HG03045 (cell line): Measurements from ENCODE around the gene PGLYRP4.

Experiments used
- ATAC-seq: cut with Tn5 transposase; IDR thresholded peaks from one replicate; pipeline ENCODE4 v1.9.1; 2021; ENCODE audit warnings: mild to moderate bottlenecking, moderate library complexity; ENCODE audit not compliant: unreplicated experiment

The PGLYRP4 gene

DNA sequence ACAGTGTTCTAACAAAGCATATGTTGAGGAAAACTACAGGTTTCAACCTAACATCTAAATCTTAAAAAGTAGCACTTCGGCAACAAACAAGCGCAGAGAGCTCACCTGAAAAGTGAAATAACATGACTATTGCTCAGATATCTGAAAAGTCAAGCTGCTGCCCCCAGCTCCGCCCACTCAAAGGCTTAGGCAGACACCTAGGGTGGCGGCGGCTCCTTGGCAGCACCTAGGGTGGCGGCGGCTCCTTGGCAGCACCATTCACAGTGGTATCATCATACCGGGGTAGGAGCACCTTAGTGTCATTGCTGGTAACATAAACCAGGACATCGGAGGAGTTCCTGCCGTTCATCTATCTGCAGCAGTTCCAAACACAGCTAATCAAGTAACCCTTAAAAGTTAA is 30.9 kb upstream of the PGLYRP4 start:
- no peak for ATAC-seq

DNA sequence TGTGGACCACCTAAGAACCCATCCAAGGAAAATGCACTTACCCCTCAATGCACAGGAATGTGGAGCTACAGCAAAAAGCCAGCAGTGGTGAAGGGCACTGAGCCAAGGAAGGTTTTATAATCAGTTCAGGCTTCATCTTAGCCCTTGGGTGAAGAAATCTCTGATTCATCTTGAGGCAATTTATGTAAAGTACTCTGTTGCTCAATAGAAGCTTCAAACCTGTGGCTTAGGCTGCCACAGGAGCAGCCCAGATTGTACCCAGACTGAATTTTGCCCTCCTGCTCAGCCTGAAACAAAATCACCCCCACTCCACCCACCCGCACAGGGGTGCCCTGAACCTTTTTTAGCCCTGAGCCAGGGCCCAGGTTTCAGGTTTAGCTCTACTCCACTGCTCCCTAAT is 26.9 kb upstream of the PGLYRP4 start, which contains the start of gene S100A12:
Gene S100A12 (minus strand): TSS at position 111 of the 400 bp plus-strand sequence. CDS start 1,029 bp downstream, outside the sequence.
- ATAC-seq: no peak

DNA sequence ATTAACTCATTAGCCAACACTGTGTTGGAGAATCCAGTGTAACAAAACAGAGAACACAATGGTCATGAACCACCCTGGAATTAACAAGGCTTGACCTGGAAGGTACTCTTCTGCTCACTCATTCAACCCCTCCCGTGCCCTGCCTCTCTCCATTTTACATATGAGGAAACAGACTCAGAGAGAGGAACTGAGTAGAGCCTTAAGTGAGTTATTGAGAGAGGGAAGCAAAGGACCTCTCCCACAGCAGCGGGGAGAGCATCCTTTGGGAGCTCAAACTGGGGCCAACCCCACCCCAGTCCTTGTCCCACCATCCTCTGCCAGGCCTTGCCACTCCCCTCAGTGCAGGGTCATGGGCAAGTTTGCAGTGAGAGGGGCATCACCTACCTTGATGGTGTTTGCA is 25.4 kb upstream of the PGLYRP4 start:
- no peak for ATAC-seq

DNA sequence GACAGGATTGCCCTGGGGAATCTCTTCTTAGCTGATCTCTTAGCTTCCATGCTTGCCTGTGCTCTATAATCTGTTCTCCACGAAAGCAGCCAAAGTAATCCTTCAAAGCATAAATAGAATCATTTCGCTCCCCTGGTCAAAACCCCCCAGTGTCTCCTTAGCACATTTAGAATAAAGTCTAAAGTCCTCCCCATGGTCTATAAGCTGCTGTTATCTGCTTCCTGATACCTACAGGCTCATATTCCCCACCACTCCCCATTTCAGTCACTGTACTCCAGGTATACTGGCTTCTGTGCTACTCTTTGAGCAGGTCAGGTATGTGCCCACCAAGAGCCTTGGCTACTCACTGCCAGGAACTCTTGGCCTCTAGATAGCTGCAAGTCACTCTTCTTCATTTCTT is 23.9 kb upstream of the PGLYRP4 start:
- ATAC-seq: no peak

DNA sequence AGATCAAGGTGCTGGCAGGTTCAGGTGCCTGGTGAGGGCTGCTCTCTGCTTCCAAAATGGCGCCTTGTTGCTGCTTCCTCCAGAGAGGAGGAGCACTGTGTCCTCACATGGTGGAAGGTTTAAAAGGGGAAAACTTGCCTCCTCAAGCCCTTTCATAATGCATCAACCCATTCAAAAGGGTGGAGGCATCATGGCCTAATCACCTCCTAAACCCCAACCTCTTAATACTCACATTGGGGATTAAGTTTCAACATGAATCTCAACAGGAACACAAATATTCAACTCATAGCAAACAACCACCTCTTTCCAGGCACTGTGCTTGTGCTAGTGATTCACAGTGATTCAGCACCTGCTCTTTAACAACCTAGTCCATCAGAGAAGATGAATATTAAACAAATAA is 22.6 kb upstream of the PGLYRP4 start:
- no peak for ATAC-seq

DNA sequence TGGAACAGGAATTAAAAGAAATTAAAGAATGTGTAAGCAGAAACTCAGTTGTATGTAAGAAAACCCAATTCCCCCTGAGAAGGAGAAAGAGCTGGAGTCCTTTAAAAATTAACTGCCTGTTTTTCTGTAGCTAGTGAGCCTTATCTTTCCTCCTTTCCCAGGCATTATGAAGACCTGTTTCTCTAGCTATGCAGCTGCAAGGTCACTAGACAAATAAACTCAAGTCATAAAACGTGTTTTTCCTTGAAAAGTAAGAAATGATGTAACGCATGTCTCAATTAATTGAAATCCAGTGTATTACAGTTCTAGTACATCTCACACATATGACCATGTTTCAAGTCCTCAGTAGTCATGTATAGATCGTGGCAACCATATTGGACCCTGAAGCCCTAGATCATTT is 21.5 kb upstream of the PGLYRP4 start:
- no peak for ATAC-seq

DNA sequence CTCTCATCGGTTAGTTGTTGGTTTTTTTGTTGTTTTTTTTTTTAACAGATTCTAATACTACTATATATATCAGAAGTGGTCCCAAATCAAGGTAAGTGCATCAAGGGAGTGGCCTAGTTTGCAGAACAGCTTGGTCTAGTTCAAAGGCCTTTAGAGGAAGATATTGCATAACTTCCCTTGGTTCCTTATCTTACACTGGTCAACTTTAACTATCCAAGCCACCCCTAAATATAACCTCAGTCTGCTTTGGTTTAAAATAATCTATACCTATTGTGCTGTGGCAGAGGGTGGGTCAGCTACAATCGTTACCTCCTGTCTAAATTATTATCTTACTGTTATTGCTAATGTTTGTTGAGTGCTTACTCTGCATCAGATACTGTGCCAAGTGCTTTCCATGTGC is 19.9 kb upstream of the PGLYRP4 start:
- ATAC-seq: no peak

DNA sequence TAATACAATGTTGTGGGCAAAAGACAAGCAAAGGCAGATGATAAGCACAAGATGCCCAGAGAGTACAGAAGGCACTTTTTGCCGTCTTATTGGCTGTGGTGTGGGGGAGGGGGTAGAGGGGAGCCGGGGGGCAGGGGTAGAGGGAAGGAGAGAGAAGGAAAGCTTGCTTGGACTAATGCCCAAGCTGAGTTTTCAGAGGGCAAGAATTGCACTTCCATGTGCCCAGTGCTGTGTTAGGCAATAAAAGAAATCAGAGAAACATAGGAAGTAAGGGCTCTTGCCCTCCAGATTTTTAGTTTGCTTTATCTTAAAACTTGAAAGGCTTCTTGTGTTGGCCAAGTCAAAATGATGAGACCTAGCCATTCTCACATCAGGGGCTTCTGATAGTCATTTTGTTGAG is 18.4 kb upstream of the PGLYRP4 start:
- no peak for ATAC-seq

DNA sequence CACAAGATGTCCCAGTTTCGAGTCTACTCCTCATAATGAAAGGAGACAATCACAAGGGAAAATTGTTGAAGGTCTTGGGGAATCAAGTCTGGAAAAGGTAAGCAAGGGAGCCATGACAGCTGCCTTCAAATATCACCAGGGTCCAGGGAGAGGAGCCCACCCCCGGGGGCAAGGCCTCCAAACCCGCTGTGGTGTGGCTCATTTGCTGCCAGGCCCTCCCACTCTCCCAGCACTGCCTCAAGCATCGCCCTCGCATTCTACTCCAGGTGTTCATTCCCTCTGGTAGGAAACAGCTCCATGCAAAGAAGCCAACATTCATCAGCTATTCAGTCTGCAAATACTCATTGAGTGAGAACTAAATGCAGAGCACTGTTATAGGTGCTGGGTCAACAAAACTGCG is 17.6 kb upstream of the PGLYRP4 start:
- ATAC-seq: no peak

DNA sequence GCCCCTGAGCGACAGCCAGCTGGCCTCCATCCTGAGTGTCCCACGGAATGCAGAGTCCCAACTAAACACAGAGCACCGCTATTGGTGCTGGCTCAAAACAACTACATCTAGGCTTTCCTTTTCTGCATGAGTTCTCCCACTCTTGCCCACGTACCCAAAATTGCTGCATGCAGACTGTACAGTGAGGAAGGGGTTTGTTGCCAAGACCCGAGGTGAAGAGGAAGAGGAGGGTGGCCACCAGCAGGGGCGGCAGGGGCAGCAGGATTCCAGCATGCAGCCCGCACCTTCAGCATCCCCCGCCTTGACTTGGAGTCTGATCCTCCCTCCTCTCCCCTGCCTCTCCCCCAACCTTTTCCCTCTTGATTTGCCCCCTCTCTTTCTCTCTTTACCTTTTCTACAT is 17.1 kb upstream of the PGLYRP4 start:
- no peak for ATAC-seq

DNA sequence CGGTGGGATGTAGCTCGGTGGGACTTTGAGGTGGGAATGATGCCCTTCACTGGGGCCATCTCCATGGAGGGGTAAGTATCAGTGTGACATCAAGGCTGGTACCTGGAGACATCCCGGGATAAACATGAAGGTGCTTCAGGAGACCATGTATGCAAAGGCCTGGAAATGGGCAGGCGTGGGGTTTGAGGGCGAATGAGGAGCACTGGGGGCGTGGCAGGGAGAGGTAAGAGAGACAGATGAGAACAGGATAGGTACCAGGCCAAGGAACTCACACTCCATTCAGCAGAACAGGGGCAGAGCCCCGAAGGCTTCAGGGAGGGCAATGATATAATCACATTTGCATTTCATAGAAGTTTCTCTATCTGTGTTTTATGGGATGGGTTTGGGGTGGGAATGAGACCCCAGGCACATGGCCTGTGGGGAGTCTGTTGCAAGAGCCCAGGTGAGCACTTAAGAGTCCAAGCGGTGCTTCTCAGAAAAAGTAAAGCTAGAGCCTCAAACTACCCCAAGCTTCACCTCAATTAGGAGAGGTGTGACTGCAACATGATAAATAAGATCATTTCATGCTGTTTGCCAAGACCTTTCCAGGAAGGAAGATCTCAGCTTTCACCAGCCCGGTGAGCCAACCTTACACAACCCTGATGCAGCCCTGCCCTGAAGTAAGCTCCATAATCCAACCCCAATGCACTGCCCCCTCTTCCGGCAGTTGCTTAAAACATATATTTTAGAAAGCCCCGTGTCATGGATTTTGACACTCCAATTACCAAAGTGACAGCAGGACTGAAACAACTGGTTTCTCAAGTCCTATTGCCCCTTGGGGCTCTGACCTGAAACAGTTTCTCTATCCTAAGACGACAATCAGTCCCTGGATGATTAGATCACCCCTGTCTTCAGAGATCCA is 16.4 kb upstream of the PGLYRP4 start:
- no peak for ATAC-seq

DNA sequence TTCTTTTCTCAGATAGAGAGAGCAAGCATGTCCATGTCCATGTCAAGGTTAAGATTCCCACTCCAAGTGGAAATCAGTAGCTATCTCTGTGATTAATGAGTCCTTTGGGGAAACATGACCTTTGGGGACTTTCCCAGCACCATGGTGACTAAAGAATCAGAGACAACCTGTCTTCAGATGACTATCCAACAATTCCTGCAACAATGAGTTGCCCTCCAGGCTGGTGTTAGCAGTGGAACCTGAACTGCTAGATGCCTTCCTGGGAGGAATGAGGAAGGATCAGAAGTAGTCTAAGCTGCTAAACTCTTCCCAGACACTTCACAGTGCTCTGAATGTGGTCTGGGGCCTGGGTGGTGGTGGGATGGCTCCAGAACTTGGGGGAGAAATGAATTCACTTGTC is 15.5 kb upstream of the PGLYRP4 start:
- no peak for ATAC-seq

DNA sequence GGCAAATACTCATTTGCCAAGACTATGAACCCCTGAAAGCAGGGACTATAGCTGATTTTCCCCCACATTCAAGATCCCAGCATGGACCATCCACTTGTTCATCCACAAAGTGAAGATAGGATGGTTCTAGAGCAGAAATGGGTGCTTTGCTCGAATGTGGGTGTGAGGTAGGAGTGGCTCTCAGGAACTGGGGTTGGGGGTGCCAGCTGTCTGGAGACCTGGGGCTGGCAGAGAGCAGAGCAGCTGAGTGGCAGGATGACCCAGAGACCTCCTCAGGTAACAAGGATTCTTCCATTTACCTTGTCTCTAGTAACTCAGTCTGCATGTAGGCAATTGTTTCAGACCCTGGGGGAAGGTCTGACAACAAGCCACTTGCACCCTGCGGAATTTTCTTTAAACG is 15.0 kb upstream of the PGLYRP4 start:
- ATAC-seq: no peak

DNA sequence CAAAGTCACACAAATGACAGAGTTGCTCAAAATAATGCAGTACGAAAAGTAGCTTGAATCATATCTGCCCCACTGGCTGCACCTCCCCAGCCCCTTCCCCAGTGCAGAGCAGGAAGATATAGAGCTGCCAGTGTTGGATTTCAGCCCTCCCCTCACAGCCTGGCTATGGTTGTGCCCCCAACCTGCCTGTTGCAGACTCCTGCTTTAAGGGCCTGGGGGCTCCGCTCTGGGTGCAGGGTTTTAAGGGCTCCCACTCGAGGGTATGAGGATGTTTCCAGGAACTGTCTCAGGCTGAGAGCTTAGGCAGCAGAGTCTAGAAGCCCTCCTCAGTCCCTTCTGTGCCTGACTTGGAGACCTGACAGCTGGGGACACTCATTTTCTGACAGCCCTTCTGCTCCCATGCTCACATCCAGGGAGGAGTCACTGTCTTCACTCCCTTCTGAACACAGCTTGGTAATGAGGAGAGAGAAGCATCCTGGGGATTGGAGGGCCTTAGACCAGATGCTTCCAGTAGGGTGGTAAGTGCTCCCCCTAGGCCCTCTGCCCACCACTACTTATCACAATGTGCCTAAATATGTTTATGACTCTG is 13.6 kb upstream of the PGLYRP4 start:
- ATAC-seq: no peak

DNA sequence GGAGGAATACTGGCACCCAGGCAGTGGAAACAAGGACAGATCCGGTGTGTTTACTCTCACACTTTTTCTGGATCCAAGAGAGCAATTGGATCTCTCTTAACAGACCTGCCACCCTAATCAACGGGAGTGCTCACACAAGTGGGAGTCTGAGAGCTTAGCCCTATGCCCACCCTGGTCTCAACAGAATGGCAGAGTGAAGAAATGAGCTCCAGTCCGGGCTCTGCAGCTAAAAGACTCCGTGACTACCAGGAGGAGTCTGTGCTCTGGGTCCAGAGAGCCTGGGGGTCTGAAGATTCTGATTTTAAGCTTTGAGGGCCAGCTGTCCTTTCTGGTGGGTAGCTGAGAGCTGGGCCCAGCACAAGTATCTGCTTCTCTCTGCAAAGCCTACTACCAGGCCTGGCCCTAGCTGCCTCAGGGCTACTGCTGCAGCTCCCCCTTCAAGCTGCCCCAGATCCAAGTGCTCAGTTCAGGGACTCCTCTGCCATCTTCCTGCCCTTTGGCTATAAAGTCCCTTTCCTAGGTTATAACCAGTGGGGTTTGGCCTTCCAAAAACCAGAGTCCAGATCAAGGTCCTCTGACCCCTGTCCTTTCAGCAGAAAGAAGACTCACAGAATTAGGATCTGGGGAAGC is 13.0 kb upstream of the PGLYRP4 start:
- no peak for ATAC-seq

DNA sequence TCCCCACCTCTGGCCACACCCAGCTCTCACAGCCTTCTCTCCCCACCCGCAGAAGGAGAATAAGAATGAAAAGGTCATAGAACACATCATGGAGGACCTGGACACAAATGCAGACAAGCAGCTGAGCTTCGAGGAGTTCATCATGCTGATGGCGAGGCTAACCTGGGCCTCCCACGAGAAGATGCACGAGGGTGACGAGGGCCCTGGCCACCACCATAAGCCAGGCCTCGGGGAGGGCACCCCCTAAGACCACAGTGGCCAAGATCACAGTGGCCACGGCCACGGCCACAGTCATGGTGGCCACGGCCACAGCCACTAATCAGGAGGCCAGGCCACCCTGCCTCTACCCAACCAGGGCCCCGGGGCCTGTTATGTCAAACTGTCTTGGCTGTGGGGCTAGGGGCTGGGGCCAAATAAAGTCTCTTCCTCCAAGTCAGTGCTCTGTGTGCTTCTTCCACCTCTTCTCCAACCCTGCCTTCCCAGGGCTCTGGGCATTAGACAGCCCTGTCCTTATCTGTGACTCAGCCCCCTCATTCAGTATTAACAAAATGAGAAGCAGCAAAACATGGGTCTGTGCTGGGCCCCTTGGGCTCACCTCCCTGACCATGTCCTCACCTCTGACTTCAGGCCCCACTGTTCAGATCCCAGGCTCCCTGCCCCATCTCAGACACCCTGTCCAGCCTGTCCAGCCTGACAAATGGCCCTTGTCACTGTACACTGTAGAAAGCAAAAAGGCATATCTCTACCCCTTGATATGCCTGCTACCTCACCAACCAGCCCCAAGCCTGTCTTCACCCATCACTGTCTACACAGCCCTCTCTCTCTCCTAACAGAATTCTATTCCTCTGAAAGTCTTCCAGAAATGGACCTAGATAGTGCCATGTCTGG is 12.2 kb upstream of the PGLYRP4 start:
- ATAC-seq: no peak

DNA sequence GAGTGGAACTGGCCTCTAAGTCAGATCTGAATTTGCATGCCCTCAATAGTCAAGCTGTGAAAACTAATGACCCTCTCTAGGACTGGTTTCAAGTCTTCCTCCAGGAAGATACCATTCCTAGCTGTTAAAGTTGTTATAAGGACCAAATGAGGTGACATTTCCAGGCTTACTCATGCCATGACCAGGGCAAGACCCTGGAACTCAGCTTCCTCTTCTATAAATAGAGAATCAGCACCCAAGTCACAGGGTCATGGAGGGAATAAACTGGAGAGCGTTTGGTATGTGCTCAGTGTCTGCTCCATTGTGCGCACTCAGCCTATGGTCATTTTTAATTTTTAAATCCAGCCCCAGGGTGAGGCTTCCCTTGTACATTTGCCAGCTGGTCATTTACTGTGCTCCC is 11.5 kb upstream of the PGLYRP4 start:
- ATAC-seq: no peak

DNA sequence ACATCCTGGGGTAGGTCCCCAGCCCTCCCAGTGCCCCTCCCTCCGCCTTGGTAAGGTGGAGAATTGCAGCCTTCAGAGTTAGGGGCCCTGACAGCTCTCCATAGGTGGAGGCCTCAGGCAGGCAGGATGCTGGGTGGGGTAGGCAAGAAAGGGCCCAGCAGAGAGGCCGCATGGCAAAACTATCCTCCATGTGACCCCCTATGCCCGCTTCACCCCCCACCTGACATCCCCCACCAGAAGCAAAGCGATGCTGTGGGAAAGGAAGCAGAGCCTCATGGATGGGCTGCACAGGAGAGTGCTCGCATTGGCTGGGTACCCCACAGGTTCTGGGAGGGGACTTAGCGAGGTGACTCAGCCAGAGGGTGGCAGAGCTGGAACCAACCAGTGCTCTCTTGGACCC is 10.6 kb upstream of the PGLYRP4 start:
- no peak for ATAC-seq

DNA sequence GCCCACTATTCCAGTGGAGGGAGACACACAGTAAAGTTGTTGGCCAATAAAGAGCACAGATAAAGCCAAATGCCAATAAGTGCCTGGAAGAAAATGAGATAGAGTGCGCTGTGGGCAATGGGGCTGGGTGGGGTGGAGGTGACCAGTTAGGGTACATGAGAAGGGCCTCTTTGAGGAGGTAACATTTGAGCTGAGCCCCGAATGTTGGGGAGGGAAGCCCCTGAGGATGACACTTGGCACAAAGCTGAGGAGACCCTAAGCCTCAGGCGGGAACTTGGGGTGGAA is 10.0 kb upstream of the PGLYRP4 start:
- ATAC-seq: no peak

DNA sequence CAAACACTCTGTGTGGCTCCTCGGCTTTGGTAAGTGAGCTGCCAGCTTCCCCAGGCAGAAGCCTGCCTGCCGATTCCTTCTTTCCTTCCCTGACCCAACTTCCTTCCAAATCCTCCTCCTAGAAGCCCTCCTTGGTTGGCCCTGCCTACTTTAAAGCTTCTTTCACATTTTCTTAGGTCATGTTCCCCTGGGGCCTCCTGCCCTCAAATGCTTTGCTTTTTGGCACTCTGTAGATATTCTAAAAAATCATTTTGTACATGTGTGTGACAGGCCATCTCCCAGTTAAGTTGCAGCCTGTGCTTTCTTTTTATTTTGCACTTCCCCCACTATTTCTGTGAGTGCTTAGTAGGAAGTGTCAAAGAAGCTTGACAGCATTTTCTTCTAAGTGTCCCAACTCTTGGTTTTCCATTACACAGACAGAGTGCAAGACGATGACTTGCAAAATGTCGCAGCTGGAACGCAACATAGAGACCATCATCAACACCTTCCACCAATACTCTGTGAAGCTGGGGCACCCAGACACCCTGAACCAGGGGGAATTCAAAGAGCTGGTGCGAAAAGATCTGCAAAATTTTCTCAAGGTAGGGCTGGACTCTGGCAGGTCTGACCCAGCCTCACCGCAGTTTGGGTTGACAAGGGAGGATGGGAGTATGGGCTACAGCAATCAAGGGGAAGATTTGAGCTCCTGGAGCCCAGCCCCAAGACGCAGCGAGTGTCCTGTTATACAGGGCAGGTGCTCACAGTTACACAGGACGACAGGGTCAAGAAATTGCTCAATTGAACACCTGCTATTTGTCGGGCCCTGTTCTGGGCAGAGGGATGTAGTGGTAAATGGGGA is 9.4 kb upstream of the PGLYRP4 start, which contains the start of gene S100A9:
Gene S100A9 (plus strand): TSS at position 2 of the 838 bp plus-strand sequence. CDS start 430 bp downstream, at position 432.
- no peak for ATAC-seq
